SU-DHL-6 (cell line): ENCODE results near the gene KCND3.

Experiments
- H2AFZ ChIP-seq: fragments of 200-600 bp; sonication (generic); 2 replicates; pipeline ENCODE4 v1.6.1; 2014; ENCODE audit warnings: low read depth, mild to moderate bottlenecking, moderate library complexity, mixed read lengths, antibody characterized with exemption, low read length; ENCODE audit not compliant: severe bottlenecking
- H3F3A ChIP-seq: fragments of 200-600 bp; shearing (Covaris generic); 2 replicates; pipeline ENCODE4 v1.6.0; 2016; ENCODE audit warnings: antibody characterized with exemption, mild to moderate bottlenecking; ENCODE audit not compliant: insufficient read depth
- H3K27ac ChIP-seq: fragments of 200-600 bp; sonication (generic); 2 replicates; pipeline ENCODE4 v1.5.1; 2016; ENCODE audit warnings: low read depth, mild to moderate bottlenecking, low read length, moderate library complexity, mixed read lengths
- H3K27me3 ChIP-seq: fragments of 200-600 bp; sonication (generic), shearing (Covaris generic); 2 replicates; pipeline ENCODE4 v1.6.0; 2014; ENCODE audit warnings: mild to moderate bottlenecking, low read length
- H3K36me3 ChIP-seq: fragments of 200-600 bp; sonication (generic); 2 replicates; pipeline ENCODE4 v1.6.1; 2014; ENCODE audit warnings: mild to moderate bottlenecking, low read length, mixed read lengths
- H3K4me2 ChIP-seq: fragments of 300-600, 200-600 bp; shearing (Covaris generic), sonication (generic); 2 replicates; pipeline ENCODE4 v1.6.0; 2014; ENCODE audit warnings: low read length, low read depth, mild to moderate bottlenecking; ENCODE audit not compliant: poor library complexity, severe bottlenecking
- H3K4me3 ChIP-seq: fragments of 200-600 bp; sonication (generic); 2 replicates; pipeline ENCODE4 v1.5.1; 2014; ENCODE audit warnings: antibody characterized with exemption, low read length, mild to moderate bottlenecking, mixed read lengths; ENCODE audit not compliant: insufficient read depth, poor library complexity, severe bottlenecking
- H3K79me2 ChIP-seq: fragments of 200-600 bp; sonication (generic); 2 replicates; pipeline ENCODE4 v1.6.1; 2014; ENCODE audit warnings: mild to moderate bottlenecking, low read length, moderate library complexity; ENCODE audit not compliant: insufficient read depth
- H3K9ac ChIP-seq: fragments of 200-600 bp; sonication (generic); 2 replicates; pipeline ENCODE4 v1.7.0; 2014; ENCODE audit warnings: mild to moderate bottlenecking, low read length
- H3K9me2 ChIP-seq: fragments of 200-600 bp; sonication (generic); replicated peaks from 2 replicates; pipeline ENCODE4 v1.6.1; 2014; ENCODE audit warnings: low read length; ENCODE audit not compliant: insufficient read depth
- H3K9me3 ChIP-seq: fragments of 200-600 bp; sonication (generic); 2 replicates; pipeline ENCODE4 v1.6.1; 2014; ENCODE audit warnings: low read length, mixed read lengths; ENCODE audit not compliant: insufficient read depth
- H4K20me1 ChIP-seq: fragments of 200-600 bp; sonication (generic); 2 replicates; pipeline ENCODE4 v1.6.1; 2014; ENCODE audit warnings: low read depth, mild to moderate bottlenecking, antibody characterized with exemption, low read length, moderate library complexity, mixed read lengths
- CTCF ChIP-seq: fragments of 200-600 bp; sonication (generic); IDR thresholded peaks from one replicate; pipeline ENCODE4 v1.5.1; 2017; ENCODE audit warnings: antibody characterized with exemption, mild to moderate bottlenecking, low read length, moderate library complexity; ENCODE audit not compliant: insufficient read depth, poor library complexity, severe bottlenecking
- EZH2phosphoT487 ChIP-seq: fragments of 200-600 bp; sonication (generic), shearing (Covaris generic); conservative IDR thresholded peaks from 2 replicates; pipeline ENCODE4 v1.6.1; 2018; ENCODE audit warnings: mild to moderate bottlenecking, antibody characterized with exemption, low read length, moderate library complexity, mixed read lengths

Gene KCND3

GRCh38 chr1:111938123-111938522 lies 51.3 kb downstream of the KCND3 start:
- TF ChIP-seq EZH2phosphoT487 (no peak), CTCF (no peak)
- H3K27ac ChIP-seq, result no peak overlapping the region
- no peaks in the 10 kb centered on the region for H3F3A ChIP-seq
- no peak overlapping the region for H3K4me3 ChIP-seq
- H3K9me3 ChIP-seq, result no peaks in the 10 kb centered on the region
- H3K79me2 ChIP-seq, result no peaks in the 10 kb centered on the region
- H2AFZ ChIP-seq, result no peak overlapping the region
- H3K36me3 ChIP-seq, result no peaks in the 10 kb centered on the region
- no peak overlapping the region for H3K4me2 ChIP-seq
- no peaks in the 10 kb centered on the region for H4K20me1 ChIP-seq
- no peaks in the 10 kb centered on the region for H3K27me3 ChIP-seq
- no peak overlapping the region for H3K9ac ChIP-seq
- H3K9me2 ChIP-seq, result no peaks in the 10 kb centered on the region

GRCh38 chr1:111937147-111937725 lies 52.2 kb downstream of the KCND3 start:
- Histone ChIP-seq H3K4me3 (no peak overlapping the region), H3K27me3 (no peaks in the 10 kb centered on the region), H3K36me3 (no peaks in the 10 kb centered on the region), H3K79me2 (no peaks in the 10 kb centered on the region), H4K20me1 (no peaks in the 10 kb centered on the region), H3K9me2 (no peaks in the 10 kb centered on the region), H3F3A (no peaks in the 10 kb centered on the region), H3K27ac (no peak overlapping the region), H3K4me2 (no peak overlapping the region), H3K9me3 (no peaks in the 10 kb centered on the region), H2AFZ (no peak overlapping the region), H3K9ac (no peak overlapping the region)
- TF ChIP-seq CTCF (no peak), EZH2phosphoT487 (no peak)

- no peak overlapping the region for H3K4me3 ChIP-seq
- H3F3A ChIP-seq, result no peaks in the 10 kb centered on the region
- H3K9me3 ChIP-seq, result no peaks in the 10 kb centered on the region
- no peaks in the 10 kb centered on the region for H3K9me2 ChIP-seq
- no peak overlapping the region for H2AFZ ChIP-seq
- H3K27me3 ChIP-seq, result no peaks in the 10 kb centered on the region
- no peaks in the 10 kb centered on the region for H4K20me1 ChIP-seq
- H3K4me2 ChIP-seq, result no peak overlapping the region
- H3K27ac ChIP-seq, result no peak overlapping the region
- TF ChIP-seq EZH2phosphoT487 (no peak), CTCF (no peak)
- H3K36me3 ChIP-seq, result no peaks in the 10 kb centered on the region
- no peaks in the 10 kb centered on the region for H3K79me2 ChIP-seq
- H3K9ac ChIP-seq, result no peak overlapping the region
Observed at GRCh38 chr1:111934106-111934852, 55.2 kb downstream of the KCND3 start.
